ENCODE measurements around the gene RADIL. TPM values are rescaled to one million over a fixed set of nuclear protein-coding genes. Genes with fewer than 3 reads are reported as not detected.

Gene RADIL
- total and polyA plus RNA-seq, 8 donors: 1.2 to 21.6 (median 3.0) TPM; not detected in 1

DNA sequence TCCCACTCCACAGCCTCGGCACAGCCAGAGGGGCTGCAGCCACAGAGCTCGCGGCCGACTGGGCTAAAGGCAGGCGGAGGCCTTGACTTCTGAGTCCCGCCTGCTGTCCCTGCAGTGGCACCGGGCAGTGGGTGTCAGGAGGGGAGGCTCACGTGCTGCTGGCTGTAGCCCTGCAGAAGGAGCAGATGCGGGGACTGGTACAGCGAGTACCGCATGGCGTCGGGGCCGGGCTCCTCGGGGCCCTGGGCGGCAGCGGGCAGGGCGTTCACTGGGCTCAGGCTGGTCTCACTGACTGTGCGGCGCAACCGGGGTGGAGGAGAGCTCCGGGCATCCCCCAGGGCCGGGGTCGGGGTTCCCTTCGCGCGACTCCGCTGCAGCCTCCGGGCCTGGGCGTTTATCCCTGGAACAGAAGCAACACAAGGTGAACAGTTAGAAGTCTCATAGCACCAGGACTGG lies 47.3 kb downstream of the RADIL start:
- TF ChIP-seq EP300 (IDR thresholded peaks at IDR 0.05): no peak
- TF ChIP-seq, protein P1, sequence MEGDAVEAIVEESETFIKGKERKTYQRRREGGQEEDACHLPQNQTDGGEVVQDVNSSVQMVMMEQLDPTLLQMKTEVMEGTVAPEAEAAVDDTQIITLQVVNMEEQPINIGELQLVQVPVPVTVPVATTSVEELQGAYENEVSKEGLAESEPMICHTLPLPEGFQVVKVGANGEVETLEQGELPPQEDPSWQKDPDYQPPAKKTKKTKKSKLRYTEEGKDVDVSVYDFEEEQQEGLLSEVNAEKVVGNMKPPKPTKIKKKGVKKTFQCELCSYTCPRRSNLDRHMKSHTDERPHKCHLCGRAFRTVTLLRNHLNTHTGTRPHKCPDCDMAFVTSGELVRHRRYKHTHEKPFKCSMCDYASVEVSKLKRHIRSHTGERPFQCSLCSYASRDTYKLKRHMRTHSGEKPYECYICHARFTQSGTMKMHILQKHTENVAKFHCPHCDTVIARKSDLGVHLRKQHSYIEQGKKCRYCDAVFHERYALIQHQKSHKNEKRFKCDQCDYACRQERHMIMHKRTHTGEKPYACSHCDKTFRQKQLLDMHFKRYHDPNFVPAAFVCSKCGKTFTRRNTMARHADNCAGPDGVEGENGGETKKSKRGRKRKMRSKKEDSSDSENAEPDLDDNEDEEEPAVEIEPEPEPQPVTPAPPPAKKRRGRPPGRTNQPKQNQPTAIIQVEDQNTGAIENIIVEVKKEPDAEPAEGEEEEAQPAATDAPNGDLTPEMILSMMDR (IDR thresholded peaks at IDR 0.05): no peak
- TF ChIP-seq POLR2AphosphoS5 (IDR thresholded peaks at IDR 0.05): no peak
- no peak for TF ChIP-seq POLR2A (IDR thresholded peaks at IDR 0.05)
- H3K9me3 ChIP-seq: no peaks in the 10 kb centered on the region
- no peak overlapping the region for H3K27ac ChIP-seq
- H3K4me3 ChIP-seq: no peak overlapping the region
- WGBS, 5 donors: 91 to 95% (median 92%) methylated on average over 16 to 30 of the region's 30 CpGs
- peaks cover 0 to 25% (median 4%) of the 10 kb centered on the region in 4 donors for H3K36me3 ChIP-seq
- H3K27me3 ChIP-seq: no peaks in the 10 kb centered on the region
- no peak for DNase-seq
- no peaks in the 10 kb centered on the region for H3K4me1 ChIP-seq
- intact Hi-C loops (cut with DNase I; ENCODE audit: low total_unique reads): no loop called here

DNA sequence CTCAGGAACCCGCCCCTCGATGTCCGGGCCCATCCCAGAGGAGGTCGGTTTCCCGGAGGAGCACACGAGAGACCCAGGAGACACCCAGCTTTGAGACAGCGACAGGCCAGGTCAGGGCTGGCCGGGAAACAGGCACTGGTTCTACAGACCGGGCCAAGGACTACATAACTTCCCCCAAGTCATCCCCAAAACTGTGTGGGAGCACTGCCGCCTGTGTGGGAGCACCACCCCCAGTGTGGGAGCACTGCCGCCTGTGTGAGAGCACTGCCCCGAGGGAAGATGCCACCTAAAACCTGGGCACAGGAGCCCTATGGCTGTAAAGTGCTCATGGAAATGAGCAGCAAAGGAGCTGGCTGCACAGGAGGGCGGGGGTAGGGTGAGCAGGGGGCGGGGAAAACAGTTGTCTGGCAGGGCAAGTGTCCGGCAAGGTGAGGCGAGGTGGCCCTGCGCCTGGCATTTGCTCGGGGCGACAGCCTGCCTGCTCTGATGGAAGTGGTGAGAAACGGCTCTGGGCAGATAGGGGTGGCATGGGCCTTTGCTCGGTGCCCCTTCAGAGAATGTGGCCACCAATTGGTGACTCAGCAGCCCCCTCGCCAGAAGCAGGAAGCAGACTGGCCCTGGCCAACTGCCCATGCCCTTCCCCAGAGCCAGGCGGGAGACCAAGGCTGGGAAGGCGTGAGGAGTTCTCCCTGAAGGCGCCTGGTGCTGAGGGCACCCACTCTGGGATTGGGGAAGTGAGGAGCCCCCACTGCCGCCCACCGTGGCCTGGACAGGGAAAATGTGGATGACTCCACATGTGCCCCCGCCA lies 47.9 kb downstream of the RADIL start:
- Histone ChIP-seq H3K4me3 (no peak overlapping the region), H3K4me1 (no peaks in the 10 kb centered on the region), H3K27ac (no peak overlapping the region), H3K9me3 (no peaks in the 10 kb centered on the region), H3K36me3 (peaks cover 0 to 25% (median 4%) of the 10 kb centered on the region in 4 donors), H3K27me3 (no peaks in the 10 kb centered on the region)
- intact Hi-C loops (cut with DNase I; ENCODE audit: low total_unique reads): no loop called here
- TF ChIP-seq EP300 (IDR thresholded peaks at IDR 0.05) (no peak), POLR2A (IDR thresholded peaks at IDR 0.05) (no peak), POLR2AphosphoS5 (IDR thresholded peaks at IDR 0.05) (no peak)
- TF ChIP-seq, protein P1 (IDR thresholded peaks at IDR 0.05): no peak
- WGBS, 5 donors: 82 to 87% (median 86%) methylated on average over 23 to 28 of the region's 28 CpGs
- no peak for DNase-seq

DNA sequence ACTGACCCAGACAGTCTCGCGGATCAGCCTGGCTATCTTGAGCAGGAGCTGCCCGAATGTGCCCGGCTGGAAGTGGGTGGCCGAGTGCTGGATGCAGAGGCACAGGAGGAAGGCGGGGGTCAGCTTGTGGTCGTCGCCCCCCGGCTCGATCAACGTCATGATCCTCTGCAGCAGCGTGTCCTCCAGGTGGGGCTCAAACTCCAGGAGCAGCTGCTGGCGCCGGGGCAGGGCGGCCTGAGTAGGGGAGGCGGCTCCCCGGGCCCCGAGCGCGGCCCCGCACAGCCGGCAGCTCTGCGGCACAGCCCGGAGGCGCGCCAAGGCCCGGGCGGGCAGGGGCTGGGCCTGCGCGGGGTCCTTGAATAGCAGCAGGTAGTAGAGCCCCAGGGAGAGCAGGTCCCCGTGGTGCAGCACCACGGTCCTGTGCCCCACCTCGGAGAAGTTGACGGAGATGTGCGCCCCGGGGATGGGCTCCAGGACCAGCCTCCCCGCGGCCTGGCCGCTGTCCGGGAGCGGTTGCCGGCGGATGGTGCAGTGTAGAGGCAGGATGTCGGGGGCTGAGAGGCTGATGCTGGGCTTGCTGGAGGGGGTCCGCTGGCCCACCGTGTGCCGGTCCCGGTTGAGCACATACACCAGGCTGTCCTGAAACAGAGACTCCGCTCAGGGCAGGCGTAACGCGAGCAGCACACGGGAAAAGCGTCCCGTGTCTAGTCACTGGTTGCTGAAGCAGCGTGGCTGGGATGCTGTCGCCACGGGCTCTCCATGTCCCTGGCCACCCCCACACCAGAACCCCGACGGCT lies 48.7 kb downstream of the RADIL start:
- WGBS, 5 donors: 94 to 96% (median 95%) methylated on average over 10 to 60 of the region's 60 CpGs
- peaks cover 0 to 25% (median 4%) of the 10 kb centered on the region in 4 donors for H3K36me3 ChIP-seq

More for the DNA sequence above, 48.7 kb downstream of the RADIL start:
- Histone ChIP-seq H3K4me3 (no peak overlapping the region), H3K4me1 (peaks cover 0 to 3% (median 0%) of the 10 kb centered on the region in 4 donors), H3K27ac (no peak overlapping the region), H3K27me3 (no peaks in the 10 kb centered on the region), H3K9me3 (no peaks in the 10 kb centered on the region)
- TF ChIP-seq POLR2A (IDR thresholded peaks at IDR 0.05): no peak
- no peak for TF ChIP-seq POLR2AphosphoS5 (IDR thresholded peaks at IDR 0.05)
- TF ChIP-seq, protein P1 (IDR thresholded peaks at IDR 0.05): no peak
- TF ChIP-seq EP300 (IDR thresholded peaks at IDR 0.05): no peak
- no peak for DNase-seq
- intact Hi-C loops (cut with DNase I; ENCODE audit: low total_unique reads): no loop called here

Measured in stomach (tissue), 9 donors.